SK-N-SH (cell line): ENCODE measurements around the gene DGKI.

ENCODE experiments used
- CTCF ChIP-seq: fragments of 200-600 bp; sonication (generic); IDR thresholded peaks from 2 replicates; pipeline ENCODE4 v1.6.1; 2017; ENCODE audit warnings: antibody characterized with exemption, mild to moderate bottlenecking, moderate library complexity
- MXI1 ChIP-seq: IDR thresholded peaks from 2 replicates; pipeline ENCODE4 v1.6.1; 2012; ENCODE audit warnings: mild to moderate bottlenecking, low read depth, low read length, improper control_type of control experiment
- NRF1 ChIP-seq: IDR thresholded peaks from 2 replicates; pipeline ENCODE4 v1.6.1; 2012; ENCODE audit warnings: low read depth, mild to moderate bottlenecking, low read length
- POLR2AphosphoS5 ChIP-seq: IDR thresholded peaks from 2 replicates; pipeline ENCODE4 v1.6.1; 2012; ENCODE audit warnings: low read depth, low read length

- TF ChIP-seq MXI1 (no peak), CTCF (no peak), NRF1 (no peak), POLR2AphosphoS5 (no peak)
Observed at GRCh38 chr7:137535579-137535978, 311.2 kb downstream of the DGKI start.
